Esophagus mucosa (tissue), 1 donor: ENCODE measurements around the gene FAM50B. TPM values are rescaled to one million over a fixed set of nuclear protein-coding genes. Genes with fewer than 3 reads are reported as not detected.
A peak's percentile ranks its signal among the peaks of the same experiment; 100 is the strongest.

Experiments
- ATAC-seq: fragments of 200-7000 bp; cut with Tn5 transposase; one replicate; pipeline ENCODE4 v1.9.1; 2020
- total RNA-seq: library from RNA; stranded (reverse); gene quantifications from one replicate; pipeline ENCODE4 v1.2.4, GENCODE V29; 2023
- donor health status: DM: yes; HTN: yes; CAD: no.

FAM50B gene
- total RNA-seq, 1 donor from 2014 or later, result 6.0 TPM

DNA sequence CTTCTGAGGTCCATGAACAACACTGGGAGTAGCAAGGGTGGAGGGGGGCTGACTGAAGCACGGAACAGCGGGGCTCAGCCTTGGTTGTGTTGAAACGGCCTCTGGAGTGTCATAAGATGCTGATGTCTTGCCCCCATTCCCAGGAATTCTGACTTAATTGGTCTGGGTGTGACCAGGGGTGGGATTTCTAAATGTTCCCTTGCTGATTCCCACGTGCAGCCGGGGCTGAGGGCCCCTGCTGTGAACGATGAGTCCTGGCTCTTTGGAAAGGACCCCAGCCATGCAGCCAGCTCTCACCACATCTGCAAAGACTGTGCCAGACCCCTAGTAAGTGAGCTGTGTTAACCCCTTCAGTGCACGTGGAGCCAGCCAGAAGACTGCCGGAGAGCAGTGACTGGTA lies 28.6 kb upstream of the FAM50B start:
- no peak for ATAC-seq

DNA sequence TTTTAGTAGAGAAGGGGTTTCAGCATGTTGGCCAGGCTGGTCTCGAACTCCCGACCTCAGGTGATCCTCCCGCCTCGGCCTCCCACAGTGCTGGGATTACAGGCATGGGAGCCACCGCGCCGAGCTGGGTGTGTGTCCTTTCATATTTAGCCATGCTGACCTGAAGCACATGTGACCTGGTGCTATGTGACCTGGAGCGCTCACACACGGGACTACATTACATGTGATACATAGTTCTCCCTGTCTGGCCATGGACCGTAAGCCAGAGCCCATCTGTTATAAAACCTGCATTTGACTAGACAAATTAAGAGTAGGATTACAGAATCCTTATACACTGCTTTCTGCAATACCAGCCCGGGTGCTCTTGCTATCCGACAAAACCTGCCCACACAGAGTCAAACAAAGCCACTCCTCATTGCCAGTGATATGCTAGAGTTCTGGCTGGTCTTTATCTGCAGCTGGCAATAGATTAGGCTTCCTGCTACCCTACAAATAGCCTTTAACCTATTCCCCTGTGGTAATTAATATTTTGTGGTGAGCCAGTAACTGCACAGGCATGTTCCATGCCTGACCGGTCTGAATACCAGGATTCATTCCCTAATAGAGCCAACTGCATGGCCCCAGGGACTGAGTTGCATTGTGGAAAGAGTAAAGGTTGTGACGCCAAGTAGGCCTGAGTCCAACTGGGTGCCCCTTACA lies 26.3 kb upstream of the FAM50B start:
- peak; percentile 46 for ATAC-seq

DNA sequence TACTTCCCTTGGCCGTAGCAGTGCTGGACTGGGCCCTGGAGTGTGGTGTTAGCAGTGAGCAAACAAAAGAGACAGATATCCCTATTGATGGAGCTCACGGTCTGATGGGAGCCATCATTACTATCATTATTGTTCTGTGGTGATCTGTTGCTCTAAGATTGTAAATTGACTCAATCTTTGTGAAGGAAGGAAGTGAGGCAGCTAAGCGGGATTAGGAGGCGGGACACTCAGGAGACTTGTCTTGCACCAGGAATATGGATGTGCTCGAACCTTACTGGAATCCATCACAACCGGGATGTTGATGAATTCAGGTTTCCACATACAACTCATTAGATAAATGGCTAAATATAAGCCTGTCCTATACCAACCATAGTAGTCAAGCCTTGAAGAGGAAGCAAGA lies 25.5 kb upstream of the FAM50B start:
- no peak for ATAC-seq

DNA sequence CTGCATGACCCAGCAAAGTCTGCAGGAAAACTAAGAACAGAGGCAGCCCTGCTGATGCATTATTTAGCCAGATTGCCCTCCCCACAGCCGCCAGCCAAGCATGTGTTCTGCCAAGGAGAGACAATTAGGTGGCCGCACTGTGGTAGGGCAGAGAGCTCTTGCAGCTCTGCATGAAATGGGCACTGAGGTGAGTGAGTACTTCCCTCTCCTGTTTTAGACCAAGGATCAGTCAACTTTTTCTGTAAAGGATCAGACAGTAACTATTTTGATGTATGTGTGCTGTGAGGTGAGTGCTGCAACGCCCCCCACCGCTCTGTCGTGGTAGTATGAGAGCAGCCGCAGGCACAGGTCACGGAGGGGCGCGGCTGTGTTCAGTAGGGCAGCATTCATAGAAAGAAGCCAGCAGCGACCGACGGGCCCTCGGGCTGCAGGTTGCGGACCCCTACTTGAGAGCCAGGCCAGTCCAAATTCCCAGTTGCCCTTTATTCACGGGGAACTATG lies 23.8 kb upstream of the FAM50B start:
- peak; percentile 54 for ATAC-seq

DNA sequence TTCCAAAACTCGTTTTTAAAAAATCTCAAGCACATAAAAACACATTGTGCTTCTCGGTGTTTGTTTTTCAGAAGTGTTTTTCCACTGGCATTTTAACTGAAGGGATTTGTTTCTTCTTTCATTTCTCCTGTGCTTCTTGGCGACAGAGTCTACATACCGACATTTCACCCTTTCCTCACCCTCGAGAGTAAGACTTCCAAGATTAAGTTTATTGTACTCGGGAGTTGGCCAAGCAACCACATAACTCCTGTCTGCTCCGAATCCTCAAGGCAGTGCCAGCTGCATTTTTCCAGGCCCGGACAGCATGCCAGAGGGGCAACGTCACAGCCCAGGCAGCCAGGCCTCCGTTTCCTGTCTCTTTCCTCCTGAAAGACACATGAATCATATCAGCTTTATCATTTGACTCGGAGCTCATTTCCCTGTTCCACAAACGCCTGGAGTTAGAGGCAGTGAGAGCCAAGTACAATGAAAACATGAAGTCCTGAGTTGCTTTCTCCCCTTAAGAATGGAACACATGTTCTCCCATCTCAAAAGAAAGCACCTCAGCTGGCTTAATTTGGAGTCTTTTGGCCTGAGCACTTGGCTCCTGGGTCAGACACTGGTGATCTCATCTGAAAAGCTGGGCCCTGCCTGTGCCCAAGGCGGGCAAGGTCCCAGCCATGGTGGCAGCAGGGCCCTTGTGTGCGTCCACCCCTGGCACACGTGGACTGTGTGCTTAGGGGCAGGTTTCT lies 23.2 kb upstream of the FAM50B start:
- peak; percentile 91 for ATAC-seq

DNA sequence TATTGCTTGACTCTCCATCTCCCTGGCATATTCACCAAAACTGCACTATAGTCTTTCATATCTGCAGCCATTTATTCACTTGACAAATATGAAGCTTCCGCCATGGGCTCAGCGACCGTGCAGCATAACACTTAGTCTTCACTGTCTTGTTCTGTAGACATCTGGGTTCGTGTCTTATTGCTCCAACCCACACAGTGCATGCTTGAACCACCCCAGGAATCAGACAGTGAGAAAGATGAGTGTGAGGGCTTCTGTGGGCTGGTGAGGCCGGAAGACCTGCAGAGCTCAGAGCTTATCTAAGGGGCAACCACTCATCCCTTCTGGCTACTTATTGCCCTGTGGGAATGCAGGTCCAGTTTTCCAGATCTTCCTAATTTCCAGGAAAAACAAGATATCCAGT lies 19.9 kb upstream of the FAM50B start:
- ATAC-seq, result no peak

DNA sequence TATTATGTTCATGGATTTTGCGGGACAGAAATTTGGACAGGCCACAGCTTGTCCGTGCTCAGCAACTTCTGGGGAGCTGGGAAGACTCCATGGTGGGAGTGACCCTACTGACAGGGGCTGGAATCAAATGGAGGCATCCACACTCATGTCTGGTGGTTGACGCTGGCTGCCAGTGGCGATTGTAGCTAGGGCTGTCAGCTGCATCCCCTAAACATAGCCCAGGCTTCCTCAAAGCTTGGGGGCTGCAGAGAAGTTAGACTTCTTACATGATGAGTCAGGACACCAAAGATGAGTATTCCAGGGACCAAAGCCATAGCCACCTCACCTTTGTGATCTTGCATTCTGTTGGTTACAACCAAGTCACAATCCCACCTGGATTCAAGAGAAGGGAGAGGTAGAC lies 18.4 kb upstream of the FAM50B start:
- ATAC-seq, result no peak

DNA sequence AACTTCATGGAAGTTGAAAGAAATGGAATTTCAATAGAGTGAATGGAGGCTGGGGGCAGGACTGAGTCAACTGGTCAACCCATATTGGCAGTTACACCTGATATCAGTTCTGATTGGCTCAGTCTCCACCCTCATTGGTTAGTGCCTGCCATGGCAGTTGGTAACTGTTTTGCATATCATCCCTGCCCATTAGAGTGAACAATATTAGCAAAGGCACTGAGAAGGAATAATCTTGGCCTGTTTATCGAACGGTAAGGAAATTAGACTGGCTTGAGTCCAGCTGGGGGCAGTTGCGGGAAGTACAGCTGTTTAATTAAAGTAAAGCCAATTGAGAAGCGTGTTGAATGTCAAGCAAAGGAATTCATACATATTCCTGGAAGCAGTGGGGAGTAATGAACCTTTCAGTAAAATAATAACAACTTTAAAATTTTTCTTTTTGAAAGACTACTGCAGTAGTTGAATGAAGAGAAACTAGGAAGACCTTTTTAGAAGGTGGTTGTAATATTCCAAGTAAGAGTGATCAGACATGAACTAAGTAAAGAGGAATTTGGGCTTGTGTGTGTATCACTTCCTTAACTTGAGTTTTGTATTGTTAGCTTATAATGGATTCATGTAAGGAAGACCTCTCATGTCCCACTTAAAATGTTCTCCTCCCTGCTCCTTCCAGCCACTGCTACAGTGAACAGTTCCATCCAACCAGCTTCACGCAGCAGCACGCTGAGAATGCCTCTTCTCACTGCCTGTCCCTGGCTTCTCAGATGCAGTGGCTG lies 17.2 kb upstream of the FAM50B start:
- no peak for ATAC-seq

DNA sequence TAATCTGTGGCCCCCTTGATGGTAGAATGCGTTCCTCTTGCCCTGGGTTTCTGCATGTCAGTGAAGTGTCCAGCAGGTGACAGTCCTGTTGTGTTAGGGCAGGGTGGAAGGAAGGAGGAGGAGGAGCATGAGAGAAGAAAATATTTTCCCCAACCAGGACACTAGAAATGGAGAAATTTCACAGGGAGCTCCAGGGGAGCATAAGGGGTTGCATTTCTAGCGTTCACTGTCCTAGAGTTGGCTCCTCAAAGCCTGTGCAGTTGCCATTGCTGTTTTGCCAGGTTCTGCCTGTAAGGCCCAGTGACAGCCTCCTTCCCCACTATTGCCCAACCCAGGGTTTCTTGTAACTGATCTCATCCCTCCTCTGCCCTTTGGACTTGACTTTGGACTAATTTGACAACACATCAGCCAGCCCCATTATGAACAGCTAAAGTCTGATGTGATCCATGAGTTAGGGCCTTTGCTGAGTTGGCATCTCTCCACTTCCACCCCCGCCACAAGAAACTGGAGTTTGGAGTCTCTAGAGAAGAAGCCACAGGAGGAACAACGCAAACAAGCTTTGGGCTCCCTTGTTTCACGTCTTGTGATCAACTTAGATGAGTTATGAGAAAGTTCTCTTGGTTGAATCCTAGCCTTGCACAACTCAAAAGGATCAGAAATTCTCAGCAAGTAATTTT lies 14.0 kb upstream of the FAM50B start:
- no peak for ATAC-seq

DNA sequence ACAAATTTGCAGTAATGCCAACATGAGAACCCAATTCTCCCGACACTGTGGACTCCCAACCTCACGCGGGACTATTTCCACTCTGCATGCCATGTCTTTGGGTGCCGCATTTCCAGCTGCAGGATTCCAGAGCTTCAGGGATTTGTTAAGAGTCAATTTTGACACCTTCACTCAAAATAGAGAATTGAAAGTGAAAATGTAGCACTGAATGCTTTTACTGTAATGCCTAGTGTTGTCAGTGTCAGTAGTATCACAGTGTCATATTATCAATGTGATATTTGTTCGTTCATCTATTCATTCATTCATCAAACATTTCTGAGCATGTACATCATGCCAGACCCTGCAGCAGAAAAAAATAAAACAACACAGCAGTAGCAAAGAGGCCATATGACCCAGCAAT lies 13.4 kb upstream of the FAM50B start:
- no peak for ATAC-seq

DNA sequence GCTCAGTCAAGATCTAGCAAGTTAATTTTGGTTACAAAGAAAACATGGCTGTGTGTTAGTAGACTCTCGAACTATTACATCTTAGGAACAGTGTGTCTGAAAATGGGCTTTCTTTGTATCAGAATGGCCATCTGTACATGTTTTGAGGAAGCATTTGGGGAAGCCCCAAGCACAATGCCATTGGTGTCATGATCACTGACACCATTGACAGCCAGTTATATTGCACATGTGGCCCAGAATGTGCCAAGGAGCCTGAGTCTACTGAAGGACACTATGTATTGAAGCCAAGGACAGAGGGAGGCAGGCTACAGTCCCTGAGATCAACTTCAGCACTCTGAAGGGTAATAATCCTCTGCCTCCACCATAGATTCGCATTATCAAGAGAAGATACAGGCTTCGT lies 12.6 kb upstream of the FAM50B start:
- no peak for ATAC-seq

DNA sequence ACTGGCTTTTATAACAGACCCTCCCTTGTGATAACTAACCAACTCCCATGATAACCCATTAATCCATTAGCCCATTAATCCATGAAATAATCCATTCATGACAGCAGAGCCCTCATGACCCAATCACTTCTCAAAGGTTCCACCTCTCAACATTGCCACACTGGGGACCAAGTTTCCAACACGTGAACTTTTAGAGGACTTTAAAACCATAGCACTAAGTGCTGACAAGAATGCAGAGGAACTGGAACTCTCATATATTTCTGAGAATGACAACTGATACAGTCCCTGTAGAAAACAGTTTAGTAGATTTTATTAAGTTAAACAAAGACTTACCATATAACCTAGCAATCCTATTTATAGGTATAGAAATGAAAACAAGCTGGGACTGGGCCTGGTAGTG lies 11.4 kb upstream of the FAM50B start:
- ATAC-seq, result no peak

DNA sequence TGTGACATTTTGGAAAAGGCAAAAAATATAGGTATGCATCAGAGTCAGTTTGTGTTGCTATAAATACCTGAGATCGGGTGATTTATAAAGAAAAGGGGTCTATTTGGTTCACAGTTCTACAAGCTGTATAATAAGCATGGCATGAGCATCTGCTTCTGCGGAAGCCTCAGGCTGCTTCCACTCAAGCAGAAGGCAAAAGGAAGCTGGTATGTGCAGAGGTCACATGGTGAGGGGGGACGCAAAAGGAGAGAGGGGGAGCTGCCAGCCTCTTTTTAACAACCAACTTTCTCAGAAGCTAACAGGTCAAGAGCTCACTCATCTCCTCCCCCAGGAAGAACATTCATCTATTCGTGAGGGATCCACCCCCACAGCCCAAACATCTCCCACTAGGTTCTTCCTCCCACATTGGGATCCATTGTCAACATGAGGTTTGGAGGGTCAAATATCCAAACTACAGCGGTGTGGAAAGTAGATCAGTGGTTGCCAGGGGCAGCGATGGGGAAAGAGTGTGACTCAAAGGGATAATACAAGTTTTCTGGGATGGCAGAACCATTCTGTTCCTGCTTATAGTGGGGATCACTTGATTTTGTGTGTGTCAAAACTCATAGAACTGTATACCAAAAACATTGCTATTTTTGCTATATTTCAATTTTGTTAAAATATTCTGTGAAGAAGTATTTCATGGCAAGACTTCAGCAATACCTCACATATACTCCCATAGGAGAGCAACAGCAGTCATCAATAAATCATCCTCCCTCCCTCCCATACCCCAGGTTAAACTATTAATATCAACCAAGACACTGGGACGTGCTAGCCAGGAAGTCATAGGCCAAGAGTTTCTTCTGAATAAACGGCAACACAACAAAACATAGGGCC lies 9.9 kb upstream of the FAM50B start:
- no peak for ATAC-seq

DNA sequence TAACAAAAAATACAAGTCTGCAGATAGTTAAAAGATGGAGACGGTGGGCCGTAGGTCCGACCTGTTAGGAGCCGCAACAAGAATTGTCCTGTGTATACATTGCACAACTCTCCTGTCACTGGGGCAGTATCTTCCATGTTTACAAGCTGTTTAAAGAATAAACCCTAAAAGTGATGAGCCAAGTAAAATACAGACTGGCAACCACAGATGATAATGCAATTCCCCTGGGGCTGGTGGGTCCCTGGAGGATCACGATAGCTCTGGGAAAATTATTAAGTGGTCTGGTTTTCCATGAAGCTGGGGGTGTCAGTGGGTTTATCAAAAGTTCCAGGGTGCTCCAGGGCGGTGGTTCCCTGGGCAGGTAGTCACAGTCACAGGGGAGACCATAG lies 8.1 kb upstream of the FAM50B start:
- no peak for ATAC-seq

DNA sequence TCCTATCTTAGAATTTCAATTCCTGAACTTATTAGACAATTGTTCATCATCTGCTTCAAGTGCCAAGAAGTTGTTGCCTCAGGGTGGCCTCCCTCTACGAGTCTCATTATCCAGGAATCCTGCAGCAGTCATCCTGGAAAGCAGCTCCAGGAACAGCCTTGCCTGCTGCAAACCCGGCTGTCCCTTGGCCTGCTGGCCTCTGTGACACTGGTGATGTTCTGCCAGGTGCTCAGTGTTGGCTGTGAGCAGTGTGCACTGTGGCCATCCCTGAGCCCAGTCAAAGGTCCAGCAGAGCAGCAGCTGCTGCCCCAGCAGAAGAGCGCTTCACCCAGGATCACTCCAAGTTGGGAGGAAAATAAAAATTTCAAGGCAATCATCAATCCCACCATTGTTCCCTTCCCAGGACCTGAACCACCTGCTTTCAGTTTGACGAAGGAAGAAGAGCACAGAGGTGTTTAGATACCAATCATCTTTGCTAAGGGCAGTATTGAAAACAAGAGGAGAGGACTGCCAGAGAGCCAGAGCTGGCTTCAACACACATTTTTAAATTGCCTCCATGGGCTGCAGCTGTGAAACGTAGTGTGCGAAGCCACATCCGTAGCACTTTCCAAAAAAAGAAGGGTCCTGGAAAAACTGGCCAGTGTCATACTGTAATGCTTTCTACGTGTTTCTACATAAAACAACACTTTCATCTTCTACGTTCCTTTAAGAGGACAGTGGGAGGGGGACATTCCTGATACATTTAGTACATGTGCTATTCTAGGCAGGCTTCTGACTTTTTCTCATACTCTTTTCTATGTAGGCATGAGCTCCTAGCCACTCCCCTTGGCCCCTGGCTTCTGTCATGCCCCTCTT lies 7.2 kb upstream of the FAM50B start:
- ATAC-seq, result peak; percentile 37

DNA sequence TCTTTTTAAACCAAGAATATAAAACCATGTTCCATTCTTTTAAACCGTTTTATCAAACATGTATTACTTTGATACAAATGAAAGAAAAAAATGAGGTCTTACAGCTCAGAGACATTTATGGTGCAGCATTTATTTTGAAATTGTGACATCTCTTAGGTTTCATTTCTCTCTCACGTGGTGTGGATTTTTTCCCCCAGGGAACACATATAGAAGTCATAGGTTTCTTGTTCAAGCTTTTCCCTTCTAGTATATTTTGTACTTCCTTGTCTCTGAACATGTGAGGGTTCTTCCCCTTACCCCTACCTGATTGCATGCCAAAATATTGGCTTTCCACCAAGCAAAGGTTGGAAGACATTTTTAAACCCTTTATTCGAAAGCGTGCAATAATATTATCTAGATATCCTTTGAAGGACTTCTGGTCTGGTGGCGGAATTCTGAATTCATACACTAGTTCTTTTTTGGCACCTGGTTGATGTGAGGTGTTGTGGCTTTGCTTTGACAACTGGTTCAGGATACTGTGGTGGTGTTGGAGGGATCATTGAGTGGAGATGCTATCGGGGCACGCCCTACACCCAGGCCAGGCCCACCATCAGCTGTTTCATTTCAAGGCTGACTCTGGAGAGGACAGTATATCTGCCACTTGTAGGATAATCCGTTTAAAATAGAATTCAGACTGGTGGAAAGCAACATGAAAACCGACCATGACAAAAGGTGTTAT lies 5.6 kb upstream of the FAM50B start:
- ATAC-seq, result no peak

DNA sequence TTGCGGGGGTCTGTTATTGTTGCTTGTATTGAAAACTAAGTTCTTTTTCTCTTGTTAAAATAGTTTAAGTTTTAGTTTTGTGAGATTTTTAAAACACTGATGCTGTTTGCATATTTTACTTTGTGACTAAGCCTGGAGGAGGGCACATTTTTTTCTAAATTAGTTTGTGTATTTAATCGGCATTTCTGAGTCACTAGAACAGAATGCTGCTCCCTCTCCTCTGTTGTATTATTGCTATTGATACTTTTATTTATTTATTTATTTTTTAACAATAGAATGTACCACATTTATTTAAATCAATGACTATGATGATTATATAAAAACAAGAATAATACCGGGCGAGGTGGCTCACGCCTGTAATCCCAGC lies 5.1 kb upstream of the FAM50B start:
- no peak for ATAC-seq

DNA sequence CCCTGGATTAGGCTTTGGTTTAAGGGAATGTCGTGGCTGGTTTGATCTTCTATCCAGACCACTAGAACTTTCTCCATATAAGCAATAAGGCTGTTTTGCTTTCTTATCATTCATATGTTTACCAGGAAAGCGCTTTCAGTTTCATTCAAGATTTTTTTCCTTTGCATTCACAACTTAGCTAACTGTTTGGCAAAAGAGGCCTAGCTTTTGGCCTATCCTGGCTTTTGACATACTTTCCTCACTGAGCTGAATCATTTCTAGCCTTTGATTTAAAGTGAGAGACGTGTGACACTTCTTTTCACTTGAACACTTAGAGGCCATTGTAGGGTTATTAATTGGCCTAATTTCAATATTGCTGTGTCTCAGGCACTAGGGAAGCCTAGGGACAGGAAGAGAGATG lies 1.7 kb upstream of the FAM50B start:
- ATAC-seq, result no peak

DNA sequence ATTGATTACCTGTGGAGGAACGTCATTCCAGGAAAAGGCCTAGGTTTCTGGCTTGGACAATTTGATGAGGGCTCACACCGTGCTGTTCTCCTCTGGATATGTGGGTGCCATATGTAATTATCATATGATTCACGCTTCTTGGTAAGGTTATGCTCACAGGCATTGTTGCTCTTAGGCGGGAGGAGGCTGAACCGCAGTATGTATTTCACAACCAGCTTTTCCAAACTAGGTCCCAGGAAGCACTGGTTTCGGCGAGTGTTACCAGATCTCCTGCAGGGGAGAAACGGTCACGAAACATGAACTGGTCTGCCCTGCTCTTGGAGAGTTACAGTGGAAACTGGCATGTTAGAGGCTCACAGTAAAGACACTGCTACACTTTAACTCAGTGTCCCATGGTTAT lies 793 bp upstream of the FAM50B start:
- ATAC-seq, result peak; percentile 64
